ENCODE measurements around the gene ZNF710.

The ZNF710 gene

GRCh38 chr15:89993349-89993748 lies 7.8 kb upstream of the ZNF710 start:
- no peak for DNase-seq

GRCh38 chr15:89997079-89997478 lies 4.0 kb upstream of the ZNF710 start:
- DNase-seq, result no peak

DNA sequence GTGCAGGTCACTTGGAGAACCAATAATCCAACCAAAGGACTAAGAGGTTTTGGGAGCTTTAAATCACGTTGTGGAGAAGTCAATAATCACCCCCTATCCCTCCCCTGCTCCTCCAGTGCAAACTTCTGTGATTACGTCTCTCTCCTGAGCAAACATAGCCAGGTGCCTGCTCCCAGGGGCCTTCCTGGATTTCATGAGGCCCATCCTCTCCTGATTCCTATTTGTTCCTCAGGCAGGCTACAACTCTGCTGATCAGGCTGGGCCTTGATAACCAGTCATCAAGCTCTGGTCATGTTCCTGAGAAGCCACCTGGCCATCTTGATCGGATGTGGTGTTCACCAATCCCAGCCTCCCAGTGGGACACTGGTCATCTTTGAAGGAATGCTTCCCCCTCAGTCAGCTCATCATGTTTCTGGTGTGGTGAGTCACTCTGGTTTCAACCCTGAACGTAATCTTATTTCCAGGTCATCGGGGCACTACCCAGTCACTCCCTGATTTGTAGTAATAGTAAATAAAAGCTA lies 2.9 kb upstream of the ZNF710 start:
- DNase-seq, result no peak

GRCh38 chr15:89998923-89999675 lies 2.0 kb upstream of the ZNF710 start:
- no peak for DNase-seq

- DNase-seq, result no peak
These were observed 1.4 kb upstream of the ZNF710 start for GRCh38 chr15:89999676-90000185.

GRCh38 chr15:90000186-90001001 lies 730 bp upstream of the ZNF710 start:
- no peak for DNase-seq

- peak; percentile 52 for DNase-seq
These were observed 731 bp downstream of the ZNF710 start for GRCh38 chr15:90001683-90002427.

DNA sequence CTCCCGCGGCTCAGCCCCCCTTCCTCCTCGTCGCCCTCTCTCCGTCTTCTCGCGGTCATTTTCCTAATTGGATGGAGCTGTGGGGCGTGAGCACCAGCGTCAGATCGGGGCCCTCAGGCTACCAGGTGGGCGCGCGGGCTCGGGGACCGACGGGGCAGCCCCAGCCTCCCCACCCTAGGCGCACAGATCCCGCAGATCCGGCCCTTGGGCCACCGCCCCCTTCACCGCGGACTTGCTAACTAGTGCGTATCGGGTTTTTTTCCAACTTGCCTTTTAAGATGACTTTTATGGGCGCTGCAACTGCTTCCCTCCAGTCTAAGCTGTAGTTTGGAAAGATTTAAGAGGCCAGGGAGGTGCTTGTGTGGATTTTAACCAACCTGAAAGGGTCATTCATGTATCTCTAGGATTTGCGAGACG lies 1.3 kb downstream of the ZNF710 start:
- no peak for DNase-seq

DNA sequence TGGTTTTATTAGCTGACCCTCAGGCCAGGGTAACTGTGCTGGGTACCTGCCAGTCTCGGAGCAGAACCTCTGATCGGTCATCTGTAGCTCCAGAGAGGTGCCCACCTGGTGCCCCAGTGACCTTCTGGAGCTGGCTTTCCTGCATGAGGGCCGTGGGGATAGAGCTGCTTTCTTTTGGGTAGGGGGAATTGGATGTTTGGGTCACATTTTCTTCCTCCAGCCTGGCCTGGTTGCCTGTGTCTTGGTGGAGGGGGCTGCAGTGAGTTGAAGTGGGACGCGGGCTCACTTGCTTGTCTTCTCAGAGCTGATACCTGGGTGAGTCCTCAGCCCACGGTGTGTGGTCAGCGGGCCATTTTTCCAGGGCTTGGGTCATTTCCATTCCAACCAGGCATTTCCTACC lies 2.6 kb downstream of the ZNF710 start:
- DNase-seq, result no peak

- no peak for DNase-seq
These were observed 3.1 kb downstream of the ZNF710 start for GRCh38 chr15:90004252-90004651.

GRCh38 chr15:90004671-90005070 lies 3.5 kb downstream of the ZNF710 start:
- no peak for DNase-seq

GRCh38 chr15:90006217-90007075 lies 5.3 kb downstream of the ZNF710 start:
- no peak for DNase-seq

DNA sequence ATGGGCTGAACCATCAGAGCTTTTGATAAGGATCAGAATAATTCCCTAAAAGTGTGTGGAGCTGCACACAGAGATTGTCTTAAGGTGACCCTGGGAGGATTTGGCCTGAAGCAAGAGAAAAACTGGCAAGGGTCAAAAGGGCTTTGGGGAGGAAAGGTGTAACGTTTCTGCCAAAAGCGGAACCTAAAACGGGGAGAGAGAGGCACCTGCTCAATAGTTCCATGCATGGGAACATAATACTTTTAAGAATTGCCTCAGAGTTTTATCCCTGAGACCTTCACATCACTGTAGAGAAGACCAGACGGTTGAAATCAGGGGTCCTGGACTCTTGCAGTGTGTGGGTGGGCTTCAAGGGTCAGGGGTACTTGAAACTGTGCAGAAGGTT lies 5.9 kb downstream of the ZNF710 start:
- DNase-seq, result no peak

DNA sequence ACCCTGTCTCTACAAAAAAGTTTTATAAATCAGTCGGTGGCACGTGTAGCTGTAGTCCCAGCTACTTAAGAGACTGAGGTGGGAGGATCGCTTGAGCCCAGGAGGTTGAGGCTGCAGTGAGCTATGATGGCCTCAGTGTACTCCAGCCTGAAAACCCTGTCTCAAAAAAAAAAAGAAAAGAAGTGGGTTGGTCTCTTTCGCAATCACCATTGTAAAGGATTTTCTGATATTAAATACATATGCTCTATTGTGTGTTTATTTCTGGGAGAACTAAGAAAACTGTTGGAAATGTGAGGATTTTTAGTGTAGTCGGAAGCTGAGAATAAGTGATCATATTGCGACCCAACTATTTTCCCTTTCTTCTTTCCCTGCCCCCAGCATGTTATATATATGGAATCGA lies 7.5 kb downstream of the ZNF710 start:
- no peak for DNase-seq

DNA sequence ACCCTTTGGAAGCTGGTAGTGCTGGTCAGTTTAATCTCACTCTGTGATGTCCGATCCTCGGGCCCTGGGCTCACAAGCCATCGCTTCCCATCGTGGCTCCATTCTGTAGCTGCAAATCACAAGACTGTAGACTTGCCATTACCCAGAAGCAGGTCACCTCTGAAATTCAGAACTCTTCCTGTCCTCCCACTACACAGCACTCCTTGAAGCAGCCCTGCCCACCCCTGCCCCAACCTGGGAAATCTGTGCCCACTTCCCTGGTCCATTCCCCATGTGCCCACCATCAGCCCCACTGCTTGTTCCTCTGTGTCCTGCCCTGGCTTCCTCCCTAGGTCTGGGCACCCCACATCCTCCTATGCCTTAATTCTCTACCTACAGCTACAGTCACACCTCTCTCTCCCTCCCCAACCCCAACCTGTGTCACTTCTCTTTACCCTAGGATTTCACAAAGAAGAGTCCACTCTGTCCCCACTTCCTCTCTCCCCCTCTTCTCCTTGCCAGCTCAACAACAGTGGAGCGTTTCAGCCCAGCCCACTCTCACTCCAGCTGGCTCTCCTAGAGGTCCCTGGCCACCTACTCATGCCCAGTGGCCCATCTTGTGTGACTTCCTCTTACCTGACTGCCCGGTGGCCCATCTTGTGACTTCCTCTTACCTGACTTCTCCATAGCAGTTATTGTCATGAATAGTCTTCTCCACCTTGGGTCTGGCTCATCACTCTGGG lies 8.3 kb downstream of the ZNF710 start:
- no peak for DNase-seq

DNA sequence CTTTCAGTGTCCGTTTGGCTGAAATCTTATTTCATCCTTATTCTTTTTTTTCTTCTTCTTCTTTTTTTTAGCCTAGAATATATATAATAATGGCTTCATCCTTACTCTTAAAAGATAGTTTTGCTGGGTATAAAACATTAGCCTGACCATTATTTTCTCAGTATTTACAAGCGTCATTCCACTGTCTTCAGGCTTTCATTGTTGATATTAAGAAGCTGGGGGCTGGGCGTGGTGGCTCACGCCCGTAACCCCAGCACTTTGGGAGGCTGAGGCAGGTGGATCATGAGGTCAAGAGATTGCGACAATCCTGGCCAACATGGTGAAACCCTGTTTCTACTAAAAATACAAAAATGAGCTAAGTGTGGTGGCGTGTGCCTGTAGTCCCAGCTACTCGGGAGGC lies 10.6 kb downstream of the ZNF710 start:
- no peak for DNase-seq

- DNase-seq, result no peak
These were observed 12.4 kb downstream of the ZNF710 start for GRCh38 chr15:90013503-90013937.

DNA sequence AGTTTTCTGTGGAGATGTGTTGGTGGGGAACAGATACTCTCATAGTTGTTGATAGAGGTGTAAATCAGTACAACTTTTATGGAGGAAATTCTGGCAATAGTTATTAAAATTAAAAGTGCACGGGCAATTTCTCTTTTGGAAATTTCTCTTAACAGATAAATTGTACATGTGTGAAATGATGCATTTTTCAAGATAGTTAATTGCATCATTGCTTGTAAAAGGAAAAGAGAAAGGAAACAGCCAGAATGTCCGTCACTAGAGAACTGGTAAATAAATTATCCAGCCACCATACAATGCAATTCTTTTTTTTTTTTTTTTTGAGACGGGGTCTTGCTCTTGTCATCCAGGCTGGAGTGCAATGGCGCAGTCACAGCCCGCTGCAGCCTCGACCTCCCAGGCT lies 14.2 kb downstream of the ZNF710 start:
- DNase-seq, result no peak

DNA sequence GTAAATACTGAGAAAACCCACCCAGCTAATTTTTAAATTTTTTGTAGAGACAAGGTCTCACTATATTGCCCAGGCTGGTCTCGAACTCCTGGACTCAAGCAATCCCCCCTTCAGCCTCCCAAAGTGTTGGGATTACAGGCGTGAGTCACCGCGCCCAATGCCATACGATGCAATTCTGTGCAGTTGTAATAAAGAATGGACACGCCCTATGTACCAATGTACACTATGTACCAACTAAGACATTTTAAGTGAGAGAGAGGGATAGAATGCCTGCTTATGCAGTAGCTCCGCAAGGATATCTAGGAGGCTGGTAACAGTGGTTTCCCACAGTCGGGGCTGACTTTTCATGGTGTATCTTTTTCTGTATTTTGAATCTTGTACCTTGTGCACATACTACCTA lies 14.6 kb downstream of the ZNF710 start:
- no peak for DNase-seq

GRCh38 chr15:90016721-90017120 lies 15.6 kb downstream of the ZNF710 start:
- DNase-seq, result no peak

GRCh38 chr15:90018216-90018831 lies 17.2 kb downstream of the ZNF710 start:
- DNase-seq, result no peak
